ENCODE measurements around the gene SARS1.

Gene SARS1

GRCh38 chr1:109252167-109252892, 38.6 kb downstream of the SARS1 start:
- no peak for TF ChIP-seq EZH2 (IDR thresholded peaks at IDR 0.05)
- TF ChIP-seq POLR2AphosphoS5 (IDR thresholded peaks at IDR 0.05; ENCODE audit: borderline replicate concordance, low read depth, low read length) = no peak
- no peak for TF ChIP-seq FOXP2 (optimal IDR thresholded peaks at IDR 0.05; ENCODE audit: control extremely low read depth, extremely low read length, insufficient read depth)
- DNase-seq (ENCODE audit: low read depth, low spot score) = no peak
- Histone ChIP-seq H3K4me3 (no peak overlapping the region), H3K27ac (no peak overlapping the region), H3K9ac (ENCODE audit: insufficient read length) (no peak overlapping the region), H3K36me3 (ENCODE audit: insufficient read depth, low read length) (no peaks in the 10 kb centered on the region; the same call in 1 of the 2 replicates), H3K9me3 (ENCODE audit: low read depth, low read length) (no peaks in the 10 kb centered on the region)

GRCh38 chr1:109252893-109253802, 39.4 kb downstream of the SARS1 start:
- Histone ChIP-seq H3K9ac (ENCODE audit: insufficient read length) (peak overlapping the region; percentile 80), H3K9me3 (ENCODE audit: low read depth, low read length) (no peaks in the 10 kb centered on the region), H3K27ac (peak overlapping the region; percentile 73), H3K4me3 (peak overlapping the region; percentile 72), H3K36me3 (ENCODE audit: insufficient read depth, low read length) (no peaks in the 10 kb centered on the region; the same call in 1 of the 2 replicates)
- DNase-seq (ENCODE audit: low read depth, low spot score) = no peak
- TF ChIP-seq POLR2AphosphoS5 (IDR thresholded peaks at IDR 0.05; ENCODE audit: borderline replicate concordance, low read depth, low read length) (peak; percentile 48; the same call in 1 of the 2 replicates), EZH2 (IDR thresholded peaks at IDR 0.05) (no peak), FOXP2 (optimal IDR thresholded peaks at IDR 0.05; ENCODE audit: control extremely low read depth, extremely low read length, insufficient read depth) (peak; percentile 11)

GRCh38 chr1:109253803-109254620, 40.3 kb downstream of the SARS1 start:
- TF ChIP-seq FOXP2 (optimal IDR thresholded peaks at IDR 0.05; ENCODE audit: control extremely low read depth, extremely low read length, insufficient read depth) (no peak), POLR2AphosphoS5 (IDR thresholded peaks at IDR 0.05; ENCODE audit: borderline replicate concordance, low read depth, low read length) (no peak; the same call in 1 of the 2 replicates), EZH2 (IDR thresholded peaks at IDR 0.05) (no peak)
- H3K9me3 ChIP-seq (ENCODE audit: low read depth, low read length) = no peaks in the 10 kb centered on the region
- peak overlapping the region; percentile 80 for H3K9ac ChIP-seq (ENCODE audit: insufficient read length)
- no peak for DNase-seq (ENCODE audit: low read depth, low spot score)
- H3K36me3 ChIP-seq (ENCODE audit: insufficient read depth, low read length) = peaks cover 1% of the 10 kb centered on the region; the same call in 1 of the 2 replicates
- peak overlapping the region; percentile 72 for H3K4me3 ChIP-seq
- peak overlapping the region; percentile 73 for H3K27ac ChIP-seq

GRCh38 chr1:109254621-109255096, 40.9 kb downstream of the SARS1 start:
- no peak for DNase-seq (ENCODE audit: low read depth, low spot score)

GRCh38 chr1:109255097-109255651, 41.5 kb downstream of the SARS1 start:
- Histone ChIP-seq H3K27ac (no peak overlapping the region), H3K4me3 (no peak overlapping the region), H3K9me3 (ENCODE audit: low read depth, low read length) (no peaks in the 10 kb centered on the region), H3K36me3 (ENCODE audit: insufficient read depth, low read length) (peaks cover 3% of the 10 kb centered on the region; the same call in 1 of the 2 replicates), H3K9ac (ENCODE audit: insufficient read length) (no peak overlapping the region)
- TF ChIP-seq FOXP2 (optimal IDR thresholded peaks at IDR 0.05; ENCODE audit: control extremely low read depth, extremely low read length, insufficient read depth) (no peak), EZH2 (IDR thresholded peaks at IDR 0.05) (no peak), POLR2AphosphoS5 (IDR thresholded peaks at IDR 0.05; ENCODE audit: borderline replicate concordance, low read depth, low read length) (no peak)
- DNase-seq (ENCODE audit: low read depth, low spot score) = no peak

More at GRCh38 chr1:109254621-109255096, 40.9 kb downstream of the SARS1 start:
- TF ChIP-seq FOXP2 (optimal IDR thresholded peaks at IDR 0.05; ENCODE audit: control extremely low read depth, extremely low read length, insufficient read depth) (no peak), EZH2 (IDR thresholded peaks at IDR 0.05) (no peak), POLR2AphosphoS5 (IDR thresholded peaks at IDR 0.05; ENCODE audit: borderline replicate concordance, low read depth, low read length) (no peak)
- H3K4me3 ChIP-seq = peak overlapping the region; percentile 72; the same call in 1 of the 2 replicates
- H3K36me3 ChIP-seq (ENCODE audit: insufficient read depth, low read length) = peaks cover 3% of the 10 kb centered on the region; the same call in 1 of the 2 replicates
- no peak overlapping the region for H3K9ac ChIP-seq (ENCODE audit: insufficient read length)
- no peak overlapping the region for H3K27ac ChIP-seq
- H3K9me3 ChIP-seq (ENCODE audit: low read depth, low read length) = no peaks in the 10 kb centered on the region

GRCh38 chr1:109255678-109256077, 42.0 kb downstream of the SARS1 start:
- H3K9ac ChIP-seq (ENCODE audit: insufficient read length) = no peak overlapping the region
- H3K27ac ChIP-seq = no peak overlapping the region
- no peak overlapping the region for H3K4me3 ChIP-seq
- no peaks in the 10 kb centered on the region for H3K9me3 ChIP-seq (ENCODE audit: low read depth, low read length)
- TF ChIP-seq POLR2AphosphoS5 (IDR thresholded peaks at IDR 0.05; ENCODE audit: borderline replicate concordance, low read depth, low read length) (no peak), EZH2 (IDR thresholded peaks at IDR 0.05) (no peak), FOXP2 (optimal IDR thresholded peaks at IDR 0.05; ENCODE audit: control extremely low read depth, extremely low read length, insufficient read depth) (no peak)
- DNase-seq (ENCODE audit: low read depth, low spot score) = no peak
- H3K36me3 ChIP-seq (ENCODE audit: insufficient read depth, low read length) = peaks cover 3% of the 10 kb centered on the region; the same call in 1 of the 2 replicates

- Histone ChIP-seq H3K4me3 (no peak overlapping the region), H3K9me3 (ENCODE audit: low read depth, low read length) (no peaks in the 10 kb centered on the region), H3K9ac (ENCODE audit: insufficient read length) (no peak overlapping the region), H3K36me3 (ENCODE audit: insufficient read depth, low read length) (peaks cover 3% of the 10 kb centered on the region; the same call in 1 of the 2 replicates), H3K27ac (no peak overlapping the region)
- DNase-seq (ENCODE audit: low read depth, low spot score) = no peak
- no peak for TF ChIP-seq POLR2AphosphoS5 (IDR thresholded peaks at IDR 0.05; ENCODE audit: borderline replicate concordance, low read depth, low read length)
- TF ChIP-seq EZH2 (IDR thresholded peaks at IDR 0.05) = no peak
- TF ChIP-seq FOXP2 (optimal IDR thresholded peaks at IDR 0.05; ENCODE audit: control extremely low read depth, extremely low read length, insufficient read depth) = no peak
Measured at GRCh38 chr1:109256085-109256484, 42.4 kb downstream of the SARS1 start.
